Thoracic aorta (tissue), 2 donors: Measurements from ENCODE around the gene MGAT5B. TPM values are rescaled to one million over a fixed set of nuclear protein-coding genes. Genes with fewer than 3 reads are reported as not detected.
"Not testable (repeated sequence)": the region's sequence is repeated elsewhere in the genome, so short reads cannot be mapped to it uniquely, and the experiment has no call there.

Experiments
- ATAC-seq: fragments of 150-250 bp; one replicate; pipeline ENCODE4 v1.8.0; 2017; ENCODE audit warnings: low read depth; ENCODE audit not compliant: insufficient number of reproducible peaks, low FRiP score
- DNase-seq: peaks from one replicate; pipeline ENCODE4 v3.0.0-alpha.2; 2020; ENCODE audit warnings: low spot score
- H3K27ac ChIP-seq, 2 donors: fragments of 200-600 bp; sonication (generic); 1 replicate in 1 of 2; 2 replicates in 1 of 2; pipeline ENCODE4 v1.5.1; 2016; ENCODE audit warnings: mild to moderate bottlenecking in 2 of 2, moderate library complexity in 2 of 2
- H3K27me3 ChIP-seq: fragments of 200-600 bp; sonication (generic); replicated peaks from 2 replicates; pipeline ENCODE4 v1.6.0; 2016; ENCODE audit warnings: mild to moderate bottlenecking; ENCODE audit not compliant: insufficient read depth
- H3K36me3 ChIP-seq: fragments of 200-600 bp; sonication (generic); one replicate; pipeline ENCODE4 v1.5.1; 2016
- H3K4me1 ChIP-seq, 2 donors: fragments of 200-600 bp; sonication (generic); 1 replicate in 1 of 2; 2 replicates in 1 of 2; pipeline versions ENCODE4 v1.5.1 to v1.6.0; 2016; ENCODE audit warnings: low read depth in 2 of 2, mild to moderate bottlenecking in 1 of 2; ENCODE audit not compliant: control insufficient read depth in 1 of 2
- H3K4me3 ChIP-seq: fragments of 200-600 bp; sonication (generic); 2 replicates; pipeline ENCODE4 v1.5.1; 2016; ENCODE audit warnings: mild to moderate bottlenecking
- H3K9me3 ChIP-seq: fragments of 200-600 bp; sonication (generic); 2 replicates; pipeline ENCODE4 v1.5.1; 2016
- total RNA-seq, 2 donors: library from RNA; depleted of rRNA; stranded (reverse); fragments of >200 nt; gene quantifications; one replicate each; pipeline versions ENCODE4 v1.1.0 to v1.2.3, GENCODE V29; 2016
- TF ChIP-seq, protein P1 (sequence below): fragments of 200-600 bp; sonication (generic); IDR thresholded peaks from one replicate; pipeline ENCODE4 v1.5.1; 2019; ENCODE audit warnings: antibody characterized with exemption

The MGAT5B gene
- total RNA-seq, 2 donors from 2014 or later: 0.14 TPM; not detected in 1

- TF ChIP-seq, protein P1, sequence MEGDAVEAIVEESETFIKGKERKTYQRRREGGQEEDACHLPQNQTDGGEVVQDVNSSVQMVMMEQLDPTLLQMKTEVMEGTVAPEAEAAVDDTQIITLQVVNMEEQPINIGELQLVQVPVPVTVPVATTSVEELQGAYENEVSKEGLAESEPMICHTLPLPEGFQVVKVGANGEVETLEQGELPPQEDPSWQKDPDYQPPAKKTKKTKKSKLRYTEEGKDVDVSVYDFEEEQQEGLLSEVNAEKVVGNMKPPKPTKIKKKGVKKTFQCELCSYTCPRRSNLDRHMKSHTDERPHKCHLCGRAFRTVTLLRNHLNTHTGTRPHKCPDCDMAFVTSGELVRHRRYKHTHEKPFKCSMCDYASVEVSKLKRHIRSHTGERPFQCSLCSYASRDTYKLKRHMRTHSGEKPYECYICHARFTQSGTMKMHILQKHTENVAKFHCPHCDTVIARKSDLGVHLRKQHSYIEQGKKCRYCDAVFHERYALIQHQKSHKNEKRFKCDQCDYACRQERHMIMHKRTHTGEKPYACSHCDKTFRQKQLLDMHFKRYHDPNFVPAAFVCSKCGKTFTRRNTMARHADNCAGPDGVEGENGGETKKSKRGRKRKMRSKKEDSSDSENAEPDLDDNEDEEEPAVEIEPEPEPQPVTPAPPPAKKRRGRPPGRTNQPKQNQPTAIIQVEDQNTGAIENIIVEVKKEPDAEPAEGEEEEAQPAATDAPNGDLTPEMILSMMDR: no peak
- Histone ChIP-seq H3K27me3 (peaks cover 4% of the 10 kb centered on the region), H3K36me3 (no peaks in the 10 kb centered on the region), H3K9me3 (no peaks in the 10 kb centered on the region), H3K4me1 (peaks cover 0 to 11% of the 10 kb centered on the region in 2 donors), H3K27ac (no peak overlapping the region), H3K4me3 (no peak overlapping the region)
- DNase-seq (no peak), ATAC-seq (no peak)
These were observed 98.4 kb downstream of the MGAT5B start for GRCh38 chr17:76966486-76967181.

- peaks cover 4% of the 10 kb centered on the region for H3K27me3 ChIP-seq
- TF ChIP-seq, protein P1: no peak
These were observed 99.6 kb downstream of the MGAT5B start for GRCh38 chr17:76967762-76968161.

DNA sequence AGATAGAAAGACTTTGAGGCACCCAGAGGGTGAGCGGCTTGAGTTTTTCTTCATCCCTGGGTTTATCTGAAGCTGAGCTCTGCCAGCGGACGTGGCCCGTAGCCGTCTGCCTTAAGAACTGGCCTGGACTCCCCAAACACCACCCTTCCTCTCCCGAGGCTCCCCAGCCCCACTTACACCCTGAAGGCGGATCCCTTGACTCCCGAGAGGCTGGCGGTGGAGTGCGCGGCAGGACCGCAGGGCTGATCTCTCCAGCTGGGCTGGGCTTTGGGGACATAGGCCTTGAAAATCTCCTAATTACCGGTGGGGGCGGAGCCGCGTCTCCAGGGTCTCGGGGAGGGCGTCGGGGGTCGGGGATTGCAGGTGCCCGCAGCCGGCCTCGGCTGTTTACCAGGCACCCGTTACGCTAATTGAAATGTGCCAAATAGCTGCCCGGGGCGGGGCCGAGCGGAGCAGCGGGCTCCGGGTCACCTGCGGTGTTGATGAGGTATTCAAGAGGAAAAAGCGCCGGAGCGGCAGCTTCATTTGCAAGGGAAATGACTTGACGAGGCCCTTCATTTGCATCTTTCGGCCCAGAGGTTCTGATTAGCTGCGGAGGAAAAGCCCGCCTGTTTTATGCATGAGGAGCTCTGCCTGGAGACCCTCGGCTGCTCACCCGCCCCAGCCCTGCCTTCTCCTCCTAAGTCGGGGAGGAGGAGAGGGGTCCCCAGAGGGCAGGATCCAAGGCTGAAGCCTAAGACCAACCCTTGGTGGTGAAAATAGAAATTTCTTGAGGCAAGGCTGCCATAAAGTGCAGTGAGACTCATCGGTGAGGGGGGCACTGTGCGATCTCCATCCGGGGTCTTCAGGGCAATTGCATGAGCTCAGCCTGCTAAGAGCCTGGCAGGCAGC is 100.7 kb downstream of the MGAT5B start:
- ATAC-seq (no peak), DNase-seq (no peak)
- Histone ChIP-seq H3K36me3 (no peaks in the 10 kb centered on the region), H3K4me3 (peak overlapping the region; percentile 48), H3K9me3 (no peaks in the 10 kb centered on the region), H3K4me1 (peaks cover 0 to 11% of the 10 kb centered on the region in 2 donors), H3K27ac (no peak overlapping the region), H3K27me3 (peaks cover 4% of the 10 kb centered on the region)
- TF ChIP-seq, protein P1: no peak

More at GRCh38 chr17:76967762-76968161, 99.6 kb downstream of the MGAT5B start:
- Histone ChIP-seq H3K4me3 (no peak overlapping the region), H3K36me3 (no peaks in the 10 kb centered on the region), H3K4me1 (peaks cover 0 to 11% of the 10 kb centered on the region in 2 donors), H3K27ac (no peak overlapping the region), H3K9me3 (no peaks in the 10 kb centered on the region)
- ATAC-seq (no peak), DNase-seq (no peak)

DNA sequence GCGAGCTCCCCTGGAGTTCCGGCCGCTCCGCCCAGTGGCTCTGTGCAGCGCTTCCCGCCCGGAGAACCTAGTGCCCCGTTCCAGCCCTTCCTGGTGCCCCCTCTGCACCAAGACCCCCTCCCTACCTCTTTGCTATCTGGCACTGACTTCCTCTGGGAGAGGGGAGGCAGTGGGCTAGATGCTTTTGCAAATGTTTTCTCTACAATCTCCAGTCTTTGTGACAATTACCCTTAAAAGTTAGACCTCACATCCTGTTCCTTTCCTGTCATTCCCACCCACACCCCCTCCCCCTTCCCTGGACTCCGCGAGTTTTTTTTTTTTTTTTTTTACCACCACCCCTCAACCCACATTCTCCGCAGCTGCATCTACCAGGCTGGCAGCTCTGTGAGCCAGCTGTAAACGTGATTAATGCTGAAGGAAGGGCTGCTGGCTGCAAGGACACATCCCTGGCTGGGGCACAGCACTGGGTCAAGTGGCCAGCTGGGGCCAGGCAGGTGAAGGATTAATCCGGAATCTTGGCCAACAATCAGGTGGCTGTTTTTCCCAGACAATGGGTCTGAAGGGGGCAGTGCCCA is 101.5 kb downstream of the MGAT5B start:
- H3K27ac ChIP-seq: no peak overlapping the region
- H3K4me3 ChIP-seq: peak overlapping the region; percentile 48
- peaks cover 0 to 11% of the 10 kb centered on the region in 2 donors for H3K4me1 ChIP-seq
- no peaks in the 10 kb centered on the region for H3K9me3 ChIP-seq
- no peak for ATAC-seq
- TF ChIP-seq, protein P1: no peak
- H3K27me3 ChIP-seq: peaks cover 4% of the 10 kb centered on the region
- no peaks in the 10 kb centered on the region for H3K36me3 ChIP-seq
- DNase-seq: no peak

DNA sequence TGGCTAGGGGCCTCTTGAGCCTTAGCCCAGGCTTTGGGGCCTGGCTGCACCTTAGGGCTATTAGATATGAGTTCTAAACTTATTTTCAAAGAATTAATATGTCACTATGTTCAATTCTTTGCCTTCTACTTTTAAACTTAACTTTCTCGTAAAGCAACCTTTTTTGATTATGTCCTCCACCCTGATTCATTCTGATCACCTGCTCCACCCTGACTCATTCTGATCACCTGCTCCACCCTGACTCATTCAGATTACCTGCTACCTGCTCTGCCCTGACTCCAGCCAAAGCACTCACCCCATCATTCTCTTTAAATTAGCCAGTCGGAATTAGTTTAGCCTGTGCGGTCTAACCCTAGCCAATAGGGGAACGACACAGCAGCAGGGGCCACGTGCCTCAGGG is 102.0 kb downstream of the MGAT5B start:
- not testable (repeated sequence) for H3K27ac ChIP-seq, H3K36me3 ChIP-seq, H3K4me3 ChIP-seq, ATAC-seq, H3K27me3 ChIP-seq, H3K9me3 ChIP-seq, DNase-seq
- H3K4me1 ChIP-seq: peaks cover 0 to 11% of the 10 kb centered on the region in 2 donors
